ENCODE results near the gene GLS2.

GLS2 gene

GRCh38 chr12:56474389-56474788 is 13.6 kb downstream of the GLS2 start:
- no peak for TF ChIP-seq CTCF (IDR thresholded peaks at IDR 0.05; ENCODE audit: low read depth, low read length)
- Histone ChIP-seq H3K27me3 (ENCODE audit: low read depth, low read length) (no peaks in the 10 kb centered on the region), H3K4me2 (ENCODE audit: low read length) (no peak overlapping the region), H3K9ac (ENCODE audit: low read length) (no peak overlapping the region), H4K20me1 (ENCODE audit: insufficient read depth, low read length) (no peaks in the 10 kb centered on the region; the same call in 1 of the 2 replicates), H2AFZ (ENCODE audit: low read depth, low read length) (no peak overlapping the region), H3K36me3 (replicated peaks; ENCODE audit: low read depth, low read length) (peaks cover 34% of the 10 kb centered on the region), H3K9me3 (ENCODE audit: insufficient read depth, low read length) (no peaks in the 10 kb centered on the region), H3K79me2 (ENCODE audit: low read length) (peaks cover 28% of the 10 kb centered on the region), H3K4me3 (ENCODE audit: low read length) (no peak overlapping the region), H3K27ac (ENCODE audit: low read length) (no peak overlapping the region), H3K4me1 (ENCODE audit: low read length) (peaks cover 7% of the 10 kb centered on the region)

GRCh38 chr12:56469007-56469930 is 18.7 kb downstream of the GLS2 start:
- H3K36me3 ChIP-seq (replicated peaks; ENCODE audit: low read depth, low read length): peaks cover 31% of the 10 kb centered on the region
- TF ChIP-seq EZH2phosphoT487 (IDR thresholded peaks at IDR 0.05; ENCODE audit: low read depth) (no peak), CTCF (IDR thresholded peaks at IDR 0.05; ENCODE audit: low read depth, low read length) (no peak)
- H3K27me3 ChIP-seq (ENCODE audit: low read depth, low read length): no peaks in the 10 kb centered on the region
- peak overlapping the region; percentile 100 for H3K9ac ChIP-seq (ENCODE audit: low read length)
- peak overlapping the region; percentile 98 for H3K4me3 ChIP-seq (ENCODE audit: low read length)
- H3K9me3 ChIP-seq (ENCODE audit: insufficient read depth, low read length): no peaks in the 10 kb centered on the region
- peaks cover 38% of the 10 kb centered on the region for H3K79me2 ChIP-seq (ENCODE audit: low read length)
- H3K27ac ChIP-seq (ENCODE audit: low read length): peak overlapping the region; percentile 74
- peak overlapping the region; percentile 89 for H2AFZ ChIP-seq (ENCODE audit: low read depth, low read length)
- H4K20me1 ChIP-seq (ENCODE audit: insufficient read depth, low read length): no peaks in the 10 kb centered on the region
- H3K4me1 ChIP-seq (ENCODE audit: low read length): peaks cover 10% of the 10 kb centered on the region
- peak overlapping the region; percentile 96 for H3K4me2 ChIP-seq (ENCODE audit: low read length)

GRCh38 chr12:56468216-56469006 is 19.6 kb downstream of the GLS2 start, which contains the start of gene SPRYD4:
SPRYD4 (plus strand) TSS chr12:56468578; CDS start chr12:56468592, 14 bp downstream.
- Histone ChIP-seq H4K20me1 (ENCODE audit: insufficient read depth, low read length) (no peaks in the 10 kb centered on the region), H2AFZ (ENCODE audit: low read depth, low read length) (peak within 1 kb of the TSS; percentile 89), H3K4me2 (ENCODE audit: low read length) (peak within 1 kb of the TSS; percentile 96), H3K9ac (ENCODE audit: low read length) (peak within 1 kb of the TSS; percentile 100), H3K4me3 (ENCODE audit: low read length) (peak within 1 kb of the TSS; percentile 98), H3K9me3 (ENCODE audit: insufficient read depth, low read length) (no peaks in the 10 kb centered on the region), H3K36me3 (replicated peaks; ENCODE audit: low read depth, low read length) (peaks cover 28% of the 10 kb centered on the region), H3K4me1 (ENCODE audit: low read length) (peaks cover 13% of the 10 kb centered on the region), H3K27me3 (ENCODE audit: low read depth, low read length) (no peaks in the 10 kb centered on the region), H3K79me2 (ENCODE audit: low read length) (peaks cover 38% of the 10 kb centered on the region), H3K27ac (ENCODE audit: low read length) (peak within 1 kb of the TSS; percentile 74)
- TF ChIP-seq CTCF (IDR thresholded peaks at IDR 0.05; ENCODE audit: low read depth, low read length): peak; percentile 54
- no peak for TF ChIP-seq EZH2phosphoT487 (IDR thresholded peaks at IDR 0.05; ENCODE audit: low read depth)

GRCh38 chr12:56462565-56462964 is 25.4 kb downstream of the GLS2 start:
- no peaks in the 10 kb centered on the region for H4K20me1 ChIP-seq (ENCODE audit: insufficient read depth, low read length)
- no peaks in the 10 kb centered on the region for H3K79me2 ChIP-seq (ENCODE audit: low read length)
- H3K36me3 ChIP-seq (replicated peaks; ENCODE audit: low read depth, low read length): no peaks in the 10 kb centered on the region
- H3K9ac ChIP-seq (ENCODE audit: low read length): no peak overlapping the region
- H3K27ac ChIP-seq (ENCODE audit: low read length): no peak overlapping the region
- no peak overlapping the region for H3K4me2 ChIP-seq (ENCODE audit: low read length)
- TF ChIP-seq CTCF (IDR thresholded peaks at IDR 0.05; ENCODE audit: low read depth, low read length): no peak
- no peak for TF ChIP-seq EZH2phosphoT487 (IDR thresholded peaks at IDR 0.05; ENCODE audit: low read depth)
- H3K27me3 ChIP-seq (ENCODE audit: low read depth, low read length): no peaks in the 10 kb centered on the region
- peaks cover 27% of the 10 kb centered on the region for H3K4me1 ChIP-seq (ENCODE audit: low read length)
- no peak overlapping the region for H3K4me3 ChIP-seq (ENCODE audit: low read length)
- no peaks in the 10 kb centered on the region for H3K9me3 ChIP-seq (ENCODE audit: insufficient read depth, low read length)
- H2AFZ ChIP-seq (ENCODE audit: low read depth, low read length): no peak overlapping the region

All from OCI-LY3 (cell line).